ENCODE results near the gene NID1.

DNA sequence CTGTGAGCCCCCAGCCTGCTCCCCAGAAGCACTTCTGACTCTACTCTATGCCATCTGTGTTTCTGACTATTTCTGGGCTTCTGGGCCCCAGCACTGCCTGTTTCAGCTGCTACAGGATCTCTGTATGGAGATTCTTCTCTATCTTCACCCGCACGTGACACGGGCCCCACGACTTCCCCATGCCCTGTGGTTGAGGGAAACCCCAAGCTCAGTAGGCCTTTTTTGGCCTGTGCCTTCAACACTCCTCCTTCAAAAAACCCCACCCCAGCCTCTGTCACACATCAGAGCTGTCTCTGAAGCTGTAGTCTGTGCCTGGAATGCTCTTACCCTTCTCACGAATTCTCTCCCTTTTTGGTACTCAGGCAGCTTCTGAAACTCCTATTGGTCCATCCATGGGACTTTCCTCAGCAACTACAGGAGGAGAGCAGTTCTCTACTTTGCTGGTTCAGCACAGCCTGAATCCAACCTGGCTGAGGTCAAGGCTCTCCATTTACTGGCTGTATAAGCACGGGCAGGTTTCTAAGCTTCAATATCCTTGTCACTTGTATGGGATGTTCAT lies 2.0 kb upstream of the NID1 start:
- TF ChIP-seq, protein P1, sequence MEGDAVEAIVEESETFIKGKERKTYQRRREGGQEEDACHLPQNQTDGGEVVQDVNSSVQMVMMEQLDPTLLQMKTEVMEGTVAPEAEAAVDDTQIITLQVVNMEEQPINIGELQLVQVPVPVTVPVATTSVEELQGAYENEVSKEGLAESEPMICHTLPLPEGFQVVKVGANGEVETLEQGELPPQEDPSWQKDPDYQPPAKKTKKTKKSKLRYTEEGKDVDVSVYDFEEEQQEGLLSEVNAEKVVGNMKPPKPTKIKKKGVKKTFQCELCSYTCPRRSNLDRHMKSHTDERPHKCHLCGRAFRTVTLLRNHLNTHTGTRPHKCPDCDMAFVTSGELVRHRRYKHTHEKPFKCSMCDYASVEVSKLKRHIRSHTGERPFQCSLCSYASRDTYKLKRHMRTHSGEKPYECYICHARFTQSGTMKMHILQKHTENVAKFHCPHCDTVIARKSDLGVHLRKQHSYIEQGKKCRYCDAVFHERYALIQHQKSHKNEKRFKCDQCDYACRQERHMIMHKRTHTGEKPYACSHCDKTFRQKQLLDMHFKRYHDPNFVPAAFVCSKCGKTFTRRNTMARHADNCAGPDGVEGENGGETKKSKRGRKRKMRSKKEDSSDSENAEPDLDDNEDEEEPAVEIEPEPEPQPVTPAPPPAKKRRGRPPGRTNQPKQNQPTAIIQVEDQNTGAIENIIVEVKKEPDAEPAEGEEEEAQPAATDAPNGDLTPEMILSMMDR (optimal IDR thresholded peaks at IDR 0.05 in 1 of 3, IDR thresholded peaks at IDR 0.05 in 1 of 3, conservative IDR thresholded peaks at IDR 0.05 in 1 of 3; ENCODE audit: extremely low read depth in 1 of 3, insufficient read depth in 2 of 3, low read length in 3 of 3): no peak
- TF ChIP-seq EZH2 (IDR thresholded peaks at IDR 0.05; ENCODE audit: low read length): no peak

All from keratinocyte (primary cell).